ENCODE results near the gene PARD3B.

GRCh38 chr2:204881655-204882054, 336.4 kb downstream of the PARD3B start:
- TF ChIP-seq CTCF (IDR thresholded peaks at IDR 0.05; ENCODE audit: low read length) (no peak), EZH2phosphoT487 (IDR thresholded peaks at IDR 0.05; ENCODE audit: low read length) (no peak), EZH2 (optimal IDR thresholded peaks at IDR 0.05; ENCODE audit: low read depth, low read length) (no peak)

Measured in MM.1S (cell line).